Fibroblast of peridontal ligament (primary cell): Measurements from ENCODE around the gene HDAC4.

Experiments
- DNase-seq: peaks from one replicate; pipeline ENCODE4 v3.0.0-alpha.2; 2010; ENCODE audit errors: extremely low read depth

Gene HDAC4

DNA sequence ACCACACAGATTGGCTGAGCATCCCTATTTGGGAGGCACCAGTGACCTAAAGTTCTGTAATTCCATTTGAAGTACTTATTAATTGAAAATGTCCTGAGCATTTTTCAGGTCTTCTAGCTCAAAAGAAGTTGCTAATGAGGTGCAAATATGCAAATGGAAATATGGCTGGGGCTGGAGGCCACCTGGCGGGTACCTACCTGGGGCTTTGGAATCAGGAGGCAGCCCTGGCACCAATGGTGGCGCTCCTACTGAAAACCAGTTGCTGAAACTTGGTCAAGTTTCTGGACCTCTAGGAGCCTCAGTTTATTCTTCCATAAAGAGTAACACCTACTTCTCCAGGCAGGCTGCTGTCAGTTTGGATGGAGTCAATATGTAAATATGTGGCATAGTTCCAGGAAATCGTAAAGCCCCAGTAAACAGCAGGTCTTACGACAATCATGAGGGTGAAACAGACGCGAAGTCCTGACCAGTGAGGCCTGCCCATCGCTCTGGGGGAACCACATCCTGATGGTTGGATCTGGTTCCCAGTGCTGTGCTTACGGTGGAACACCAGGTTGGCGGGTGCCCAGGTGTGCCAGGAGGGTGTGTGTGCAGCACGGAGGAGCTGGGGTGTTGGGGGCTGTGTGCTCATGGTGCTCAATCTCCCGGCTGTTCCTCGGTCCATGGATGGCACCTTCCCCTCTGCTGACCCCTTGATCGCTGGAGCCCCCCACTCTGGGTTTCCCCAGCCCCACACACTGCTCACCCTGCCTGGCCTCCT is 366.8 kb downstream of the HDAC4 start:
- no peak for DNase-seq

DNA sequence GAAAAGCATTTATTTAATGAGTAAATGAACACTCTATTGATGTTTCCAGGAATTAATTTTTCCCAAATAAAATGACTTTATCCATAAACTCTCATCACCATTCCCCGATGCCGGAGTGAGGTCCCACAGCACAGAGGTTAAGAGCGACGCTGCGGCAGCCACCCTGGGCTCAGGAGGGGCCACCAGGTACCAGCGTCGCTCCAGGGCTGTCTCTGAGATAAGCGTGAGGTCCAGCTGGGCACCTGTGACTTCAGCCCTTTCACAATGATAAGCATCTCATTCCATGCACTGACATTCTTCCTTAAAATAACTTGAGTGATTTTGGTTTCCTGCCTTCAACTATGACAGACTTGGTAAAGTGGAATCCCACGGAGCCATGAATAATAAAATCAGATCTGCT is 370.9 kb downstream of the HDAC4 start:
- DNase-seq: no peak

DNA sequence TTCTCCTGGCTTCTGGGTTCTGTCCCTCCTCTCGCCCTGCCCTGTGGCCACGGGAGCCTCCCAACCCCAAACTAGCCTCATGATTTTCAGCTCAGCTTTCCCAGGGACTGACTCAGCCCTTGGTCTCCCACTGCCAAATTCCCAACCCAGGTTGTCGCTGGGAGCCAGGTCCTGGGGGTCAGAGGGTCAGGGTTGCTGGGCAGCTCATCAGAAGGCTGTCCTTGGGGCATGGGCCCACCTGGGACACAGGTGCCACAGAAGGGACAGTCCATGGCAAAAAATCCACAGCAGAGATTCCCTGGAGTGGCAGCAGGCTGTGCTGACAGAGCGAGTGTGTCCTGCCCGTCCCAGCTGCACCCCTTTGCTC is 372.6 kb downstream of the HDAC4 start:
- DNase-seq: no peak

DNA sequence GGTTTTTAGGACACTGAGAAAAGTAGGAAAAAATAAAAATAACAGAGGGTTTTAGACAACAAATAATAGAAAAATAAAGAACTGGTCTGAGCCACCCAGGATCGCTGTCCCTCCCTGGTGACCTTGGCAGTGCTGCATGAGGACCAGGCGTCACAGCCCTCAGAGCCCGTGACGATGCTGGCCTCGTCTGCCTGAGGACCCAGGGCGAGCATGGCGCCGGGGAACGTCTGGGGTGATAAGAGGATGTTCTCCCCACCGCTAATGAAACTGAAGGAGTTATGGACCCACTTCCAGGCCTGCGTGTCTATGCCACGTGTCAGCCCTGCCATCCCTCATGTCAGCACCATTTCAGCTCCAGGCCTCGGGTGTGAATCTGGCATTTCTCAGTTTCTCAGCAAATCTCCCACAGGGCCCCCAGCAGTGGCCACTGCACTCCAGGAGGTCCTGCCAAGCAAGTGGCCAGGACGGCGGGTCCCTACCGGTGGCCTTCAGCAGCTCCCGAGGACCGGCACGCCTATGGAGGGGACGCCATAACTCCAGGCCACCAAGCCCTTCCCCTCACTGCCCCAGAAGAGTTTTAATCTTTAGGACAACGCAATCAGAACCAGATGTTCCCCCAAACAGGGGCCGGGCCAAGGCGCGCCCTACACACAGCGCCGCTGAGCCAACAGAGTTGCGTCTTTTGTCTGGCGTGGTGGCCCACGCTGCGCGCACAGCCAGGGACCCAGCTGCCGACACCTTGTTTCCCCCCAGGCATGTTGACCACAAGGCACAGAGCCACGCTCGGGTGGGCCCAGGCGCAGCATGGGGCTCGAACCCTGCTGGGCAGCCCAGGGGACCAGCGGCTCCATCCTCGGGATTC is 373.2 kb downstream of the HDAC4 start:
- DNase-seq: no peak

DNA sequence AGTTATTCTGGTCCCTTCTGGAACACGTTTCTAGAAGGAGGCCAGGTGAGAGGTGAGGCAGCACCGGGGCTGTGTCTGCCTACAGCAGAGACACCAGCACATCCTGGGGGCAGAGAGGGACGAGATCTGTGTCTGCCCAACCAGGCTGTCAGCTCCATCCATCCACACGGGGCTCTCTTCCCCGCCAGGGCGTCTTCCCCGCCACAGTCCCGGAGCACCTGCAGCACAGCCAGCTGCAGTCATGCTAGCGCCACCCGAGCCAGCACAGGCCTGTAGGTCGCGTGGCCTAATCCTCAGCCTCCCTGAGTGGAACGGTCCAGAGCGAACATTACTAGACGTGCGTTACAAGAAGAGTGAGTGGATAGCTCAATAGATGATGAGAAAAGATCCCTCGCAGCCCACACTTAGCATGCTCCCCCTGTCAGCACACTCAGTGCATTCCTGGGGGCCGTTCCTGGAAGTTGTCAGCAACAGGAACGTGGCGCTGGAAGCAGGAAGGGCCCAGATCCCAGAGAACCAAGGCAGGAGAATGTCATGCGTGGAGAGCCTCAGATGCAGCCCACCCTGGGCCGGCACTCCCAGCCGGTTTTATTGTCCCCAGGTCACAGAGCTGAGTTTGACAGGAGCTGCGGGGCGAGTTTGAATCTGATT is 374.0 kb downstream of the HDAC4 start:
- DNase-seq: no peak

DNA sequence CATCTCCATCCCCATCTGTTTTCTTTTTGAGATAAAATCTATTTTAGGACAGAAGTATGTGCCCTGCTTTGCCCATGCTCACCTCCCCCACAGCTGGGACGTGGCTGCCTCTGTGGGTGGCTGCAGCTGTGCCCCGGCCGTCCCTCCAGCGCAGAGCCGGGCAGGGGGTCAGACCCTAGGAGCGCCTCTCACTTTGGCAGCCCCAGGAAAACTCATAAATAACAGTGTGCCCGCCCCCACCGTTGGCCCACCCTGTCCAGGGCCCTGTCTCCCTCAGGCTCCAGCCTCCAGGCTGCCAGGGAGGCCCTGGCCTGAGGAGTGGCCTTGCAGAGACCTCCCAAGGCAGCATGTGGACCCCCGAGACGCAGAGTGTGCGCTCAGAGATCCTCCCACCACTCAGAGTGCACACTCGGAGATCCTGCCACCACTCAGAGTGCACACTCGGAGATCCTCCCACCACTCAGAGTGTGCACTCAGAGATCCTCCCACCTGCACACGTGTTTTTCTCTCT is 374.8 kb downstream of the HDAC4 start:
- no peak for DNase-seq

DNA sequence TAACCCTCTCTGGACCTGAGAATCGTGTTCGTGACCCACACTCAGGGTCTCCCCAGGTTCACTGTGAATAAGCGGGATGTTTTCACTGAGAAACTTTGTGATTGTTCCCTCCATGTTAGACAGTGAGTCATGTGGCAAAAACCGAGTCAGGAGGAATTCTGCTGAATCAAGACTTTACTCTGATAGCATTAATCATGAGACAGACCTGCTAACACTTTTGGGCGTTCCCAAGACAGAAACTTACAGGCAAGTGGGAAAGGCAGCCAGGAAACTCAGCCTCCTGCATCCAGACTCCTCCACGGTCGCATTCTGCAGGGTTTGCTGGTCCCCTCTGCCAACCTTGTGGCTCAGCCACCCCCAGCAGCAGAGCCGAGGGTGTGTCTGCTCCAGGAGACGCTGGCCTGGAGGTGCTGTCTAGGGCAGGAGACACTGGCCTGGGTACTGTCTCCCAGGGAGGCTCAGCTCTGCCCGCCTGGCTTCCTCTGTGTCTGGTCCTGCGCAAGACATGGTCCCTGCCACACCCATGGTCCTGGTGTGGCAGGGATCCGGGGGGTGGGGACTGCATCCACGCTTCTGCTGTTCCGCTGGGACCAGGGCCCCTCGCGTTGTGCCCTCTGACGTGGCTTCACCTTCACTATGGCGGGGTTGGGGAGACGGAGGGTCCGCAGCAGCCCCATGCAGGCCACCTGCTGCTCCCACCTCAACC is 375.6 kb downstream of the HDAC4 start:
- peak; percentile 50 for DNase-seq

DNA sequence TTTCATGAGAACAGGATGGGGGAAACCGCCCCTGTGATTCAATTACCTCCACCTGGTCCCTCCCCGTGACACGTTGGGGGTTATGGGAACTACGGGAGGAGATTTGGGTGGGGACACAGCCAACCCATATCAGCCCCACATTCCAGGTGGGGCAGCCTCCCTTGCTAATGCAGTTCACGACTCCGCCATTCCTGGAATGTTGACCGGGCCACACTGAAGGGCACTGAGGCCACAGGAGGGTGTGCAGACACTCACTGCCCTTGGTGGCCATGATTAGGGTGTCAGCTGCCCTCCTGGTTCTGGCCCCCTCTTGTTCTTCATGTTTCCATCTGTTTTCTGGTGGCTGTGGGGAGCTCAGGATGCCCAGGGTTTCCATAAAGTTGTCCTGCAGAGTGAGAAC is 376.6 kb downstream of the HDAC4 start:
- DNase-seq: no peak

DNA sequence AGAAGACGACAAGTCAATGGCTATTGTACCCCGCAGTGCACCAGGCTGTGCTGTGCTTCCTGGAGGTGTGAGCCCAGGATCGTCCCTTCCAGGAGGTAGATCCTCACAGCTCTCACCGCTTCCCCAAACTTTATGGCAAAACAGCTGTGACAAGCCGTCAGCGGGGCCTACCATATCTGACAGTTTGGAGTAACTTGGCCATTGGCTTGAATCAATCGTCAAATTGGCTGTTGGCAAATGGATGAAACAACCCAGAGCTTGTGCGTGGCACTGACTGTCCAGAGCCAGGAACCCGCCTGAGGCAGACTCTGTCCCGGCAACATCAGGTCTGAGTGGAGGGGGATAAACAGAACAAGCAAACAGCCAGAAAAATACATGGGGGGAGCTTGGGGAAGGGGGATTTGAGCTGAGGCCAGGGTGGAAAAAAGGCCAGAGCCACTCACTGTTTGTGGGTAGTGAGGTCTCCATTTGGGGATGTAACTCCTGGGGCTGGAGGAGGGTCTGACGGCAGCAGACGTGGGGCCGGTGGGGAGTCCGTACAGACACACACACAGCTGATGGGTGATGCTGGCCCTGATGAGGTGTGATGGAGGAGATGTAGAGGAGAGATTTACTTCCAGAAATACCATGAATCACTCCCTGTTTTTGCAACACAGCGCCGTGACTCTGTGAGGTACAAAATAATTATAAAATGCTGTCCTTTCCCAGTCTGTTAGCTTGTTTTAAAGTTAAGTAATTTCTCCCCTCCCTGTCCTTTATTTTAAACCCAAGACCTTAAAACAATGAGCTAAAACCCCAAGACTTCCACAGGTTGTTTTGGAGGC is 378.2 kb downstream of the HDAC4 start:
- DNase-seq: no peak

DNA sequence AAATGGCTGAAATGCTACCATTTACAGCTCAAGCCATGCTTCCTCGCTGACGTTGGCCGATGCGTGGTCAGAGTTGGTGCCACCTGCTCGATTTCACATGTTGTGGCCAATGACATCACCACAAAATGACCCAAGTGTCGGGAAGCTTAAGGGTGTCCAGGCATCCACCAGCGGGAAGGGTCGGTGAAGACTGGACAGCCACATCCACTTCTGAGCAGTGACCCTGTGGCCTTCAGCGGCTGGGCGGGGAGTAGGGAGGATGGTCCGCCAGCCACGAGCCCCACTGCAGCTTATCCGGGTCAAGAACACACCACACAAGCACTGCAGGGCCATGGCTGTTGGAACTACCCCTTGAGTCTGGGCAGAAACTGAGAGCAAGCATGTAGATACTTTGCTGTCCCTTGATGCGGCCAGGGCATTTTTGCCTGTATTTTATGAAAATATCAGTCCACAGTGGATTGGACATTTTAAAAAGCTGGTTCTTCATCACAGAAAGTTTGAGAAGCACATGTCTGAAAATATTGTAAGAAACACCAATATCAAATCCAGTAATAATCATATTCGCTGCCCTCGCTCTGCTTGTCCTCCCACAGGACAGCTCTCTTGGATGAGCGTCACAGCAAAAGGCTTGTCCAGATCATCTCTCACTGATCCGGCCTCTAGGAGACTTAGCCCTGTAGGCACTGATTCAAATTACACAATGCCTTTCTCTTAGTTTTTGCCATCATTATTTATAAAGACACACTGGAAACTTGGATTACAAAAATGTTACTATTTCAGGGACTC is 379.0 kb downstream of the HDAC4 start:
- DNase-seq: no peak

DNA sequence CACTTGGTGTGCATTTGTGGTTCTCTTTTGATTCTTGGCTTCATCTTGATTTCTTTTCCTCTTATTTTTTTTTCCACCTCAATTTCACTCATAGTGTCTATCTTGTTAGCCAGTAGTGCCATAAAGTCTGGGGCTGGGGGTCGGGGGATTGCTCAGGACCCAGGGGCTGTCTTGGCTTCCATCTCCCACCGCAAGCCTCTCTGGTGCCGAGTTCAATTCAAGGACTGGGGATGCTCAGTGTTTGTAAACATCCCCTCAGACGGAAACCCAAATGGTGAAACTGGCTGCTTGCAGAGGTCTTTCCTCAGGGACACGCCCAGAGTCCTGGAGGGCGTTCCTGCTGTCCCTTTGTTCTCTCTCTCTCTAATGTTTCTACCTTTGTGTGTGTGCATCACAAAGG is 379.6 kb downstream of the HDAC4 start:
- DNase-seq: no peak

DNA sequence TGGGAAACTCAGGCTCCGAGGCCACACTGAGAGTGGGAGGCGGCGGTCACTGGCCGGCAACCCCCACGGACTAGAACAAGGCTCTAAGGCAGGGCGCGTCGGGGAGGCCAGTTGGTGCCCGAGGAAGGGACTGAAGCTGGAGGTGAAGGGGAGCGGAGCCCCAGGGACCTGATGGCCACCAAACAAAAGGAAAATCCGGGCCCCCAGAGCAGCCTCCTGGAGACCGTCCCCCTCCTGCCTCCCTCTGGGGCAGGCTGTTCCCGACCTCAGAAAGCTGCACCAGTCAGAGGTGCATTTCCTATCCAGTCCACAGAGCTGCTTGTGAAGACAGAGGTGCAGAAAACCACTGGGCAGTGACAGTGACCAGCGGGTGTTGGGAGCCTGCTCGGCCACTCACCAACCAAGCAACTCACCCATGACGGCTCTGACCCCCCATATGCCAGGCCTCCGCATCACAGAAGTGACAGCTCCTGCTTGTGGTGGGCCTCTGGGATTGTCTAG is 380.2 kb downstream of the HDAC4 start:
- no peak for DNase-seq

DNA sequence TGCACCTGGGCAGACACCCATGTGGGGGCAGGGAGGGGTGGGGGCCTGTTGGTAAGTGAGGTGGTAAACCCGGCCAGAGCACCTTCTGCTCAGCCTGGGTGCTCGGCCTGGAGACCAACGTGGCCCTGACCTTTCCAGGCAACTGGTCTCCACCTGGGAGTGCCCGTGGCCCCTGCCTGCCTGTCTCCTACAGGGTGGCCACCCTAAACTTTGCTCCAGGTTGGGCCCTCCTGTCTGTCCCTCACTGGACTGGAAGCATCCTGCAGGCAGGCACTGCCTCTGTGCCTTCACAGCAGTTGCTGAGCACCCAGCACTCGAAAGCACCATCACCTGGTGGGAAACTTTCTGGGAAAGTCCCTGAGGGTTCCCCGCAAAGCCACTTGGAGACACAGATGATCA is 381.6 kb downstream of the HDAC4 start:
- DNase-seq: no peak

DNA sequence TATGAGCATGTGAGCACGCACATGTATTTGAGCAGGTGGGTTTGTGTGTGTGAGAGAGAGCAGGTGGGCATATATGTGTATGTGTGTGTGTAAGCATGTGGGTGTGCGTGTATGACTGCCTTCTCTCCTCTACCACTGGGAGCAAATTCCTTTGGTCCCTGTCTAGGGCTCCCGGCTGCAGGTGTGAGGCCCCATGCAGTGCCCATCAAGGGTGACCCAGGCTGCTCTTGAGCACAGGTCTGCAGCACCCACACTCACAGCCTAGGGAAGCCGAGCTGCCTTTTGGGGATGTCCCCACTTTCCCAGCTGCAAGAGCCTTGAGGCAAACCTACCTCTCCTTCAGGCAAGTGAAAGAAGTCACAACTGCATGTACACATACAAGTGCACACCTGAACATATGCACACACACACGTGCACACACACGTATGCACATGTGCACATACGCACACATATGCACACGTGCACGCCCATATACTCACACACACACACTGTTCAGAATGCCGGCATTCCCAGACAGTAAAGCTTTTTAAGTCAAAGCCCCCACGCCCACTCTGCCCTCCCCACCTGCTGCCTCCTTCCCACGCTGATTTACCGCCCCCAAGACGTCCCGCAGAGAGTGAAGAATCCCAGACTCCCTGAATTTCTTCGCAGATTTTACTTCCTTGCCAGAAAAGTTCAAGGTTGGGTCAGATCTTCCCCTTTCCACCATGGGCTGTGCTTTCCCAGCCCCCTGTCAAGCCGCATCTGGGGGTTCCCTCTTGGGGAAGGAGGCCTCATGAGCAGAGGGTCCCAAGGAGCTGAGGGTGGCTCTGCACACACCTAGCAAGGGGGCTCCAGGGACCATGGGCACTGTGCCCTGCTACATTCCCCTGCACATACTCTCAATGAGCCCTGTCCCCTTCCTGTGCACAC is 382.3 kb downstream of the HDAC4 start:
- DNase-seq: no peak

DNA sequence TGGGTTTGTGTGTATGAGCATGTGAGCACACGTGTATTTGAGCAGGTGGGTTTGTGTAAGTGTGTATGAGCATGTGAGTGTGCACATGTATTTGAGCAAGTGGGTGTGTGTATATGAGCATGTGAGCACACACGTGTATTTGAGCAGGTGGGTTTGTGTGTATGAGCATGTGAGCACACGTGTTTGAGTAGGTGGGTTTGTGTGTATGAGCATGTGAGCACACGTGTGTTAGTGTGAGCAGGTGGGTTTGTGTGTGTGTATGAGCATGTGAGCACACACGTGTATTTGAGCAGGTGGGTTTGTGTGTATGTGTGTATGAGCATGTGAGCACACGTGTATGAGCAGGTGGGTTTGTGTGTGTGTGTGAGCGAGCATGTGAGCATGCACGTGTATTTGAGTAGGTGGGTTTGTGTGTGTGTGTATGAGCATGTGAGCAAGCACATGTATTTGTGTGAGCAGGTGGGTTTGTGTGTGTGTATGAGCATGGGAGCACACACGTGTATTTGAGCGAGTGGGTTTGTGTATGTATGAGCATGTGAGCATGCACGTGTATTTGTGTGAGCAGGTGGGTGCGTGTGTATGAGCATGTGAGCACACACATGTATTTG is 383.2 kb downstream of the HDAC4 start:
- DNase-seq: no peak

DNA sequence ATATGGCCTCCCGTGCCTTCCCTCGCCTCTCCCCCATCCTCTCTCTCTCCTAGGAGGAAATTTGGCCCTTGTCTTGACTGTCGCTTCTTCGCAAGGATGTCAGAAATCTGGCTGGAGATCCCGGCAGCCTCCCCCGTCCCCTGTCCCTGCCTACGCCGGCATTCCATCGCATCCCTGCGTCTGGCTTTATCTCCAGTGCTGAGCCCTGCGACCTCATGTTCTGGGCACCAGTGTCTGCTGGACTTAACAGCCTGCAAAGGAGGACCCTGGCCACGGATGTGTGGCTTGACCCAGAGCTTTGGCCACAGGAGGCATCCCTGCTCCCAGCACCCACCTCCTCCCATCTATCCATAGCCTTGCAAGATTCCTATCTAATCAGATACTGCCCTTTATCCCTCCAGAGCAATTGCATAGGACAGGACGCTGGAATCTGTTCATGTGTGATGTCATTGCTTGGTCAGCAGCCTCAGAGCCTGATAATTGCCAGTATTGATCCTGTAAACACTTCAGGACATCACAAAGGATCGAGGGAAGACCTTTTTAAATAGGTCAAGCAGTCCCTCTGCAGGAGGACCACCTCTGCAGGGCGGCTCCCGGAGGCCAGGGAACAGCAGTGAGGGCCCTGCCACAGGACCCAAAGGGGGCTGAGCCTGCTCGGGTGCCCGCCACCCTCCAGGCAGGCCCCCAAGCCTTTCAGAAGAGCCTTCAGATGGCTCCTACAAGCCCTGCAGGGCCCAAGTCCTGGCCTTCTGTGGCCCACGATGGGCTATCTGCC is 384.7 kb downstream of the HDAC4 start:
- no peak for DNase-seq

DNA sequence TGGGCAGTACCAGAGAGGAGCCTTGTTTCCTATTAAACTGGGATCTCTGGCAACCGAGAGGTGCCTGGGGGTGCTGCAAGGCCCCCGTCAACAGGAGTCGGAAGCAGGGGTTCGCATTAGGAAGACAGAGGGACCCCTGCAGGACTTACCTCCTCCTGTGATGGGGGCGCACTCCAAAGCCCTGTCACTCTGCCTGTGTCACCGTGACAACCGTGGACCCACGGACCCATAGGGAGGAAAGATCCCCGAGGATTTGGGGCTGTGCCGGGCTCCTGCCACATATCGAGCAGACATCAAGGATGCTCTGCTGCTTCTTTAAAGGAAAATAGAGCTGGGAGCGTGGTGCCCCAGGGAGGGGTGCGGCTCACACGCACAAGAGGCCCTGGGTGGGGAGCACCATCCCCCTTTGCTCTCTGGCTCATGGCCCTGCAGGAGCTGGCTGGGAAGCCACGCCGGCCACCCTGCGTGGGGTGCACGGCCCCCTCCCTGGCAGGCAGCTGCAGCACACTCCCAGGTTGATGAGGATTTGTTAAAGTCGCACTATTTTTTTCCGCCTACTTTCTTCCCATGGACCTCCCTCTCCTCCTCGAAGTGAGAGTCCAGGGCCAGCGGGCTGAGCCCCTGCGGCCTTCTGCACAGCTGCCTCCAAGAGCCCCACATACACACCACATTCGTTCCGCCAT is 385.5 kb downstream of the HDAC4 start:
- DNase-seq: no peak
